Activated CD4-positive, CD25-positive, alpha-beta regulatory T cell treated with anti-CD3 and anti-CD28 coated beads, Interleukin-2, amount 50 U/mL, for 16 hours (primary cell): ENCODE measurements around the gene GVQW3.
"Not testable (repeated sequence)": the region's sequence is repeated elsewhere in the genome, so short reads cannot be mapped to it uniquely, and the experiment has no call there.

Source experiments
- DNase-seq: peaks from one replicate; pipeline ENCODE4 v3.0.0-alpha.2; 2020; ENCODE audit warnings: low read depth, low spot score

The GVQW3 gene

GRCh38 chr11:76385903-76386302 lies 4.8 kb downstream of the GVQW3 start:
- no peak for DNase-seq

GRCh38 chr11:76388408-76388807 lies 7.3 kb downstream of the GVQW3 start:
- no peak for DNase-seq

- DNase-seq, result no peak
Measured at GRCh38 chr11:76391021-76391420, 9.9 kb downstream of the GVQW3 start.

- no peak for DNase-seq
Measured at GRCh38 chr11:76391811-76392475, 10.8 kb downstream of the GVQW3 start.

DNA sequence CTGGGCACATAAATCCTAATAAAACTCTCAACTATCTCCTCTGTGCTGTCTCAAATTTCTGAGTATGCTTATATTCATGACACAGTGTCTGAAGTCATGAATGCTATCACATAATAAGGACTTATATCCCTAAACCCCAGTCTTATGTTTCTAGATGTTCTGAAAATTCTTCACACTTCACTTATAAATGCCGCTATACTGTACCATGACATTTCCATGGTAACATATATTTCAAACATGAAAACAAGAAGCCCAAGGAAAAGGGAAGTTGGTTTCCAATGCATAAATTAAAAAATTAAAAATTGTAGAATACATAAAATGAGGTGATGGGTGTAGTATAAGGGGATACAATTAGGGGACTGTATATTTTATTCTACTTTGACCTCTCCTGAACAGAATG lies 11.7 kb downstream of the GVQW3 start:
- no peak for DNase-seq

DNA sequence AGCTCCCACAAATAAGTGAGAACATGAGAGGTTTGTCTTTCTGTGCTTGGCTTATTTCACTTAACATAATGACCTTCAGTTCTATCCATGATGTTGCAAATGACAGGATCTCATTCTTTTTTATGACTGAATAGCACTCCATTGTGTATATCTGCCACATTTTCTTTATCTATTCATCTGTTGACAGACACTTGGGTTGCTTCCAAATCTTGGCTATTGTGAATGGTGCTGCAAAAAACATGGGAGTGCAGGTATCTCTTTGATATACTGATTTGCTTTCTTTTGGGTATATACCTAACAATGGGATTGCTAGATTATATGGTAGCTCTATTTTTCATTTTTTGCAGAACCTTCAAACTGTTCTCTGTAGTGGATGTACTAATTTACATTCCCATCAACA lies 13.3 kb downstream of the GVQW3 start:
- DNase-seq, result no peak

DNA sequence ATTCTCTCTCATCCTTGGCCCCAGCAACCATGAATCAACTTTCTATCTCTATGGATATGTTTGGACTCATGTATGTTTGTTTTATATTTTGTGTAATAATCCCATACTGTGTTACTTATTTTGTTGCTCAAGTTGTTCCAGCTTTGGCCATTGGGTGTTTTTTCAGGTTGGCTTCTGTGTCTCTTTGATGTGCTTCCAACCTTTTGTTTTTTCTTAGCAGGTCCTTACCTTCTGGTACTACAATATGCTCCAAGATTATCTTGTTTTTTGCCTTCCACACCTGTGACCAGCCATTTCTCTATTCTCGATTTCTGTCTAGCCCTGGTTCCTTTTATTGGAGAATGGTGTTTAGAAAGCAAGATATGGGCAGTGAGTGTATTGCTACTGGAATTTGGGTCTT lies 14.2 kb downstream of the GVQW3 start:
- DNase-seq, result no peak

DNA sequence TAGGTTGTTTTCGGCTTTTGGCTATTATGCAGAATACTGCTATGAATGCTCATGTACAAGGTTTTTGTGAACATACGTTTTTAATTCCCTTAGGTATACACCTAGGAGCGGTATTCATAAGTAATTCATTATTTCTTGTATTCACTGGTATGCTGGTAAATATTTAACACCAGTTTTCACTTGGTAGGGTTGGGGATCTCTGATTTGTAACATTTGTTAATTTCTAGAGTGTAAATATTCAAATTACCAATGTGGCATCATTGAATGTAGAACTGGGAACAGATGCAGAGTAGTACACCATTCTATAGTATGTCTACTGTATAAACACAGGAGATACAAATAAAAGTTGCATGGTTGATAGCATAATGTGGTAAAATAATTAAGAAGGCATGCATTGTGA lies 16.3 kb downstream of the GVQW3 start:
- DNase-seq, result no peak

- DNase-seq, result no peak
Measured at GRCh38 chr11:76400967-76401366, 19.8 kb downstream of the GVQW3 start.

DNA sequence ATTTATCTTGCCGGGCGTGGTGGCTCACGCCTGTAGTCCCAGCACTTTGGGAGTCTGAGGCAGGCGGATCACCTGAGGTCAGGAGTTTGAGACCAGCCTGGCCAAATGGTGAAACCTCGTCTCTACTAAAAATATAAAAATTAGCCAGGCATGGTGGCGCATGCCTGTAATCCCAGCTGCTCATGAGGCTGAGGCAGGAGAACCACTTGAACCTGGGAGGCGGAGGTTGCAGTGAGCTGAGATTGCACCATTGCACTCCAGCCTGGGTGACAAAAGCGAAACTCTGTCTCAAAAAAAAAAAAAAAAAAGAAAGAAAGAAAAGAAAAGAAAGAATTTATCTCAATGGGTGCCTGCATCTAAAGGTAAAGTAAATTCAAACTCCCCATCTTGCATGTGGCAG lies 20.4 kb downstream of the GVQW3 start:
- DNase-seq, result not testable (repeated sequence)

DNA sequence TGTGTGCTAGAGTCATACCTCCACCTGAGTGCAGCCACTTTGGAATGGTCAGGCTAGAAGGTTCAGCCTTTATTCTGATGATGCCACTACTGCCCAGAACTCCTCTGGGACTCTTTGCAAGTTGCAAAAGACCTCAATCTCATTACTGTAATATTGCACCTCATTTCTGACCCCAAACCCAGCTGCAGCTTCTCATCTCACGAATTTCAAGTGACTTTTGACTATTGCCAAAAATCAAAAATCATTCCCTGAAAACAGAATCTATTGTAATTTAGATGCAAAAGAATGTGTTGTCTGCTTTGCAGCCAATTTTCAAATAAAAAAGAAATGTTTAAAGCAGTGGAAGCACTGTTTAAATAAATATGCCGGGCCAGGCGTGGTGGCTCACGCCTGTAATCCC lies 25.2 kb downstream of the GVQW3 start:
- no peak for DNase-seq

GRCh38 chr11:76408171-76408965 lies 27.2 kb downstream of the GVQW3 start:
- DNase-seq, result no peak

DNA sequence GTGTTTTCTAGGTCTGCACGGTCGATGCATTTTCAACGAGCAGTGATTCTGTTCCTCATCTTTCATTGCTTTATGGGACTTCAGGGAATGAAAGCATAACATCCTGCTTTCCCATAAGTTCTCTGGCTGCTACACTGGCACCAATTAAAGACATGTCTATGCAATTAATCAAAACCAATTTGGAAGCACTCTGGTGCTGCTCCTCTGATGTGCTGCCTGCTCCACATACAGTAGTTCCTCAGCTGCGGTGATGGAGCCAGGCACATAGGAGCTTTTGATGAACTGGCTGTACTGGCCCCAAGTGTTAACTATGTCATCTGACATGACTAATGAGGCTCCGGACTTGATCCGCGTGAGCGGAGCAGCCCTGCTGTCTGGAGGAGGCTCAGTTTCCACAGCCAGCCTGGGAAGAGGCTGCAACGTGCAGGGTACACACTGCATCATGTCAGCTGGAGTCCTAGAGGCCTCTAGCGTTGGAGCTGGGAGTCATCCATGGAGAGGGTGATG lies 29.8 kb downstream of the GVQW3 start:
- no peak for DNase-seq

GRCh38 chr11:76415073-76415472 lies 34.0 kb downstream of the GVQW3 start:
- no peak for DNase-seq

DNA sequence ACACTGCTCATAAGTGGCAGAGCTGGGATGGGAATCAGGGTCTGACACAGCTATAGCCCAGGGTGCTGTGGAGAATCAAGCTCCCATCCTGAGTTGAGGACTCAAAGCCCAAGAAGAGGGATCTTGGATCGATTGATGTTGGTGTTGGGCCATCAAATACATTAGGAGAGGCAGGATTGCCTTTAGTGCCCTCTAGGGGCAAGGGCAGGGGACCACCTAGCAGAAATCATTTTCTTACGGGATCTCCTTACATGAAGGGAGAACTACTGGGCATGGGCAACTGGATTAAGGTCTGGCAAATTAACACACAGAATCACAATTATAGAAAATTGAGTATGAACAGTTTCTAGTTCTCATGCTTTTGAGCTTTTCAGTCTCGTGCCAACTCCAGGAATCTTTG lies 38.8 kb downstream of the GVQW3 start:
- DNase-seq, result no peak

- no peak for DNase-seq
Measured at GRCh38 chr11:76424379-76424778, 43.3 kb downstream of the GVQW3 start.

GRCh38 chr11:76424891-76425290 lies 43.8 kb downstream of the GVQW3 start:
- DNase-seq, result no peak

DNA sequence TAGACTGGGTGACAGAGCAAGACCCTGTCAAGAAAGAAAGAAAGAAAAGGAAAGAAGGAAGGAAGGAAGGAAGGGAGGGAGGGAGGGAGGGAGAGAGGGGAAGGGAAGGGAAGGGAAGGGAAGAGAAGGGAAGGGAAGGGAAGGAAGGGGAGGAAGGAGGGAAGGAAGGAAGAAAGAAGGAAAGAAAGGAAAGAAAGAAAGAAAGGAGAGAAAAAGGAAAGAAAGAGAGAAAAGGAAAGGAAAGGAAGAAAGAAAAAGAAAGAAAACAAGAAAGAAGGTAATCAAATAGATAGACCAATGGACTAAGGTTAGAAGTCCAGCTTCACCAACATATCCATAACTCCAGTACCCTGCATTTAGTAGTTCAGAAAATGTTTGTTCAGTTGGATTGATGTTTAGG lies 45.5 kb downstream of the GVQW3 start:
- DNase-seq, result no peak

DNA sequence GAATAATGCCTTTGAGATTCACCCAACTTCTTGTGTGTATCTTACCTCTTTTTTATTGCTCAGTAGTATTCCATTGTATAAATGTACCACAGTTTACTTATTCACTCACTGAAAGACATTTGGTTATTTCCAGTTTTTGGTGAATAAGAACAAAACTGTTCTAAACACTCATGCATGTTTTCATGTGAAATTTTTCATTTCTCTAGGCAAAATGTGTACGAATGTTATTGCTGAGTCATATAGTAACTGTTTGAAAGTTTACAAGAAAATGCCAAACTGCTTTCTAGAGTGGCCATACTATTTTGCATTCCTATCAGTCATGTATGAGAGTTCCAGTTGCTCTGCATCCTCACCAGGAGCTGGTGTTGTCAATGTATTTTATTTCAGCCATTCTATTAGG lies 54.9 kb downstream of the GVQW3 start:
- no peak for DNase-seq

DNA sequence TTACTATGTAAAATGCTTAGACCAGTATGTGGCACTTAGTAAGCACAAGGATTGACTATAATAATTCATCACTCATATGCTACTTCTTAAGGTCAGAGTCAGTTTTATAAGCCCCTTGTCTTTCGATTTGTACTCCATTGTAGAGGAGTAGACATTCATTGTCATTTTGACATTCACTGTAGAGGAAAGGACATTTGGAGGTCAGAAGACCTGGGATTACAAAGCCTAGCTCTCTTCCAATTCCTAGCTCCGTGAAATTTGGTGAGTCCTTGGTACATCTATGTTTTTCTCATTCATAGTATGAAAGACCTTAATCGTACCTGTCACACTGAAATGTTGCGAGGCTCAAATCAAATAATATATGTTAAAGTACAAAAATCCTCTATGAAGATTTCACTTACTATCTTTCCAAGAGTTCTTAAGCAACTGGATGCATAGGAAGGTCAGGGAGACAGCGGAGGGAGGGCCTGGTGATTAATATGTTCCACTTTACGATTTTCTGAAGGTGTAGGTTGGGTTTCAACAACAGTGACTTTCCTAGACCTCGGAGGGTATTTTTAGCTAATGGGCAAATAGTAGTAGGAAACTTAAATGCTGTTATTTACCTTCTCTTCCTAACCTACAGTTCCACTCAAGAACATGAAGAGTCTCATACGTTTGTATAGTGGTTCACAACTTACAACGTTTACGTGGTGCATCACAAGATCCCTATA lies 62.3 kb downstream of the GVQW3 start:
- DNase-seq, result no peak

- DNase-seq, result no peak
Measured at GRCh38 chr11:76444065-76444383, 62.9 kb downstream of the GVQW3 start.

DNA sequence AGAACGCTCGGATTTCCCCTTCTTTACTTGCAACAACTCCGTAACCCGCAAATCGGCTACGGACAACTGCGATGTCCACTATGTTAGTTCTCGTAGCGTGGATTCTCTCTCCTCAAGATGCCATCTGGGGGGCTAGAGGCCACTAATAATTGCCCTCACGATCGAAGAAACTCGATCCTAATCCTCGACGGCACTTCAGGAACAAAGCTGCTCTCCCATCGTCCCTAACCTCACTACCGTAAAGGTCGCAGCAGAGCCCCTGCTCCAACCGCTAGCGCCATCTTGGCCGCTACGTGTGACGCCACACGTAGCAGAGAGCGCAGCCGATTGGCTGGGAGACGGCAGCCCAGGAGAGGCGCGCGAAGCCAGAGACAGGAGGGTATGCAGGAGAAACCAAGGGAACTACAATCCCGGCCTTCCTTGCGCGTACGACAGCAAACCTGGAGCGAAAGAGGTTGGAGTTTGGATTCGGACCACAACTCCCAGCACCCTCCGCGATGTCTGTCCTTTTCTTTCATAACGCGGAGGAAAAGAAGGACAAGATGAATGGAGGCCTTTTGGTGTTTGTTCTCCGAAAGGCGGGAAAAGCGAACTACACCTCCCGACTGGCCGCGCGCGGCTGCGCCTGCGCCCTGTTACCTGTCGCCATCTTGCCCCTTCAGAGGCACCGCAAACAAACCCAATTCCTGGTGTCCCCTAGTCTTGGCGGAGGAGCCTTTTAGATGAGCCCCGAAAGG lies 63.4 kb downstream of the GVQW3 start, which contains the start of gene EMSY:
TSS of gene EMSY (plus strand) at position 635 of the 737 bp plus-strand sequence. CDS start 1,921 bp downstream, outside the sequence.
- DNase-seq, result peak; percentile 85
